Measurements from ENCODE around the gene CFAP20DC. TPM values are rescaled to one million over a fixed set of nuclear protein-coding genes. Genes with fewer than 3 reads are reported as not detected.

Gene CFAP20DC
- total and polyA plus RNA-seq, 2 of the 4 experiments (the other 2 are of a cell fraction): 1.2 to 1.6 TPM

DNA sequence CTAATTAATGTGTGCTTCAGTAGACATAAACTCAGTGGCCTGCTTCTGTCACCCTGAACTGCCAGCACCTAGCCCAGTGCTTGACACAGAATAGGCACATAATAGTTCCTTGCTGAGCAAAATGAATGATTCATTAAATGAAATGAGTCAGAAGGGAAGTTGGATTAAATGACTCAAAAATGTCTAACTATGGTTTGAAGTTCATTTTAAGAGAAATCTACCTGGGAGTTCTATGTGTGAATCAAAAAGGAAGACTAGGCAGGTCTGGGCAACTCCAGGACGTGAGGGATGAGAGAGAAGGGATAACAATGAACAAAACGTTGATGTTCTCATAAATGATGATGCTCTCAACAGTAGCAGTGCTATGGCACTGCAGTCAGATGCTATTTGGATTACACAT lies 175.0 kb downstream of the CFAP20DC start:
- peak overlapping the region; percentile 67; the same call in 1 of the 2 replicates for H3K4me2 ChIP-seq (ENCODE audit: low read depth, low read length)
- no TSS peak for BruUV-seq (replicated peaks)

More for the DNA sequence above, 175.0 kb downstream of the CFAP20DC start:
- Histone ChIP-seq H3K9me3 (ENCODE audit: control insufficient read depth, insufficient read depth, low read length) (no peaks in the 10 kb centered on the region), H3K4ac (ENCODE audit: low read depth, low read length) (peak overlapping the region; percentile 96), H3K27ac (ENCODE audit: insufficient read depth, low read length) (no peak overlapping the region), H3K14ac (replicated peaks; ENCODE audit: low read depth, low read length) (peak overlapping the region; percentile 96), H4K20me1 (ENCODE audit: insufficient read depth, low read length) (no peaks in the 10 kb centered on the region), H3K4me1 (ENCODE audit: control insufficient read depth, insufficient read depth, low read length) (peaks cover 8% of the 10 kb centered on the region; the same call in 1 of the 2 replicates), H3K56ac (ENCODE audit: extremely low read depth, insufficient read depth, low read length) (peak overlapping the region; percentile 69; the same call in 1 of the 2 replicates), H3K23ac (ENCODE audit: low read depth, low read length) (peak overlapping the region; percentile 94; the same call in 1 of the 2 replicates), H2AFZ (replicated peaks; ENCODE audit: low read length, poor library complexity) (peak overlapping the region; percentile 35), H2BK120ac (ENCODE audit: low read depth, low read length) (peak overlapping the region; percentile 97), H3K79me1 (ENCODE audit: low read depth in 1 of 2, low read length in 2 of 2) (no peaks in the 10 kb centered on the region; a peak in 1 of 4 replicates), H2BK5ac (ENCODE audit: low read depth, low read length, poor library complexity, severe bottlenecking) (peak overlapping the region; percentile 98), H2BK15ac (ENCODE audit: low read depth, low read length) (peak overlapping the region; percentile 63; the same call in 2 of the 3 replicates), H2BK20ac (ENCODE audit: low read depth, low read length) (peak overlapping the region; percentile 97), H2AK9ac (replicated peaks; ENCODE audit: low read depth, low read length, poor library complexity) (no peak overlapping the region), H4K8ac (ENCODE audit: low read depth in 2 of 2, low read length in 2 of 2) (peak overlapping the region; percentile 51 to 95; a peak in 3 of 4 replicates), H3K9me1 (ENCODE audit: insufficient read depth, low read length) (peaks cover 6% of the 10 kb centered on the region), H4K5ac (ENCODE audit: low read depth, low read length) (peak overlapping the region; percentile 80; the same call in 1 of the 2 replicates), H2AK5ac (ENCODE audit: low read depth, low read length) (peak overlapping the region; percentile 52; the same call in 1 of the 2 replicates), H3K36me3 (ENCODE audit: control insufficient read depth, insufficient read depth, low read length) (no peaks in the 10 kb centered on the region), H3K18ac (ENCODE audit: low read depth, low read length) (peak overlapping the region; percentile 95; the same call in 1 of the 2 replicates), H3K27me3 (ENCODE audit: control insufficient read depth, insufficient read depth, low read length) (no peaks in the 10 kb centered on the region), H4K91ac (ENCODE audit: insufficient read depth, low read depth, low read length) (peak overlapping the region; percentile 77), H3K9ac (ENCODE audit: low read depth, low read length) (no peak overlapping the region), H3K4me3 (ENCODE audit: insufficient read depth, low read depth, low read length) (no peak overlapping the region)
- TF ChIP-seq FOS (IDR thresholded peaks at IDR 0.05; ENCODE audit: low read depth, low read length) (peak; percentile 61), POLR2A (IDR thresholded peaks at IDR 0.05; ENCODE audit: low read depth, low read length) (no peak)
- in situ Hi-C loops (cut with MboI; ENCODE audit: low sequenced_read_pairs): no loop called here
- WGBS, 2 experiments (ENCODE audit: extremely low coverage in 2 of 2, insufficient read length in 1 of 2): 40% methylated on average over 1 of the region's 2 CpGs; no CpG with 5 or more reads in 1 of the 2 experiments
- dilution Hi-C loops (cut with HindIII; ENCODE audit: low sequenced_read_pairs, unreplicated experiment): no loop called here
- ATAC-seq (ENCODE audit: low read depth): peak; percentile 65; the same call in 1 of the 2 replicates
- ChIA-PET CTCF (no interaction called here), POLR2A (ENCODE audit: unreplicated experiment) (no interaction called here)
- intact Hi-C loops (cut with micrococcal nuclease): no loop called here
- DNase-seq: peak; percentile 62
